Hepatocyte (in vitro differentiated cells): ENCODE measurements around the gene TUBB2A. TPM values are rescaled to one million over a fixed set of nuclear protein-coding genes. Genes with fewer than 3 reads are reported as not detected.

Source experiments
- DNase-seq: peaks from one replicate; pipeline ENCODE4 v3.0.0-alpha.2; 2016; ENCODE audit warnings: low spot score
- H2AFZ ChIP-seq: fragments of 200-600 bp; sonication (generic); 2 replicates; pipeline ENCODE4 v1.6.0; 2016; ENCODE audit warnings: antibody characterized with exemption, mild to moderate bottlenecking
- H3K27ac ChIP-seq: fragments of 200-600 bp; sonication (generic); 2 replicates; pipeline ENCODE4 v1.5.1; 2016; ENCODE audit warnings: mild to moderate bottlenecking
- H3K27me3 ChIP-seq: fragments of 200-600 bp; sonication (generic); 2 replicates; pipeline ENCODE4 v1.6.1; 2016
- H3K36me3 ChIP-seq: fragments of 200-600 bp; sonication (generic); replicated peaks from 2 replicates; pipeline ENCODE4 v1.5.1; 2016; ENCODE audit warnings: low read depth; ENCODE audit not compliant: insufficient read depth
- H3K4me1 ChIP-seq: fragments of 200-600 bp; sonication (generic); 2 replicates; pipeline ENCODE4 v1.5.1; 2016; ENCODE audit warnings: mild to moderate bottlenecking, moderate library complexity; ENCODE audit not compliant: insufficient read depth
- H3K4me2 ChIP-seq: fragments of 200-600 bp; sonication (generic); 2 replicates; pipeline ENCODE4 v1.6.0; 2016
- H3K4me3 ChIP-seq: fragments of 200-600 bp; sonication (generic); 2 replicates; pipeline ENCODE4 v1.5.1; 2016; ENCODE audit warnings: mild to moderate bottlenecking
- H3K79me2 ChIP-seq: fragments of 200-600 bp; sonication (generic); 2 replicates; pipeline ENCODE4 v1.6.0; 2017; ENCODE audit warnings: mild to moderate bottlenecking
- H3K9me2 ChIP-seq: fragments of 200-600 bp; sonication (generic); replicated peaks from 2 replicates; pipeline ENCODE4 v1.6.0; 2017; ENCODE audit warnings: mild to moderate bottlenecking; ENCODE audit not compliant: insufficient read depth
- H3K9me3 ChIP-seq: fragments of 200-600 bp; sonication (generic); 2 replicates; pipeline ENCODE4 v1.5.1; 2016; ENCODE audit warnings: low read depth, mild to moderate bottlenecking
- H4K20me1 ChIP-seq: fragments of 200-600 bp; sonication (generic); 2 replicates; pipeline ENCODE4 v1.6.0; 2016; ENCODE audit warnings: mild to moderate bottlenecking; ENCODE audit not compliant: insufficient read depth, poor library complexity, severe bottlenecking
- EZH2 ChIP-seq: fragments of 200-600 bp; sonication (generic); IDR thresholded peaks from 2 replicates; pipeline ENCODE4 v1.6.1; 2016; ENCODE audit warnings: antibody characterized with exemption, mild to moderate bottlenecking, borderline replicate concordance
- EZH2phosphoT487 ChIP-seq: fragments of 200-600 bp; sonication (generic); IDR thresholded peaks from one replicate; pipeline ENCODE4 v1.6.1; 2018; ENCODE audit warnings: antibody characterized with exemption, mild to moderate bottlenecking, low read depth, moderate library complexity; ENCODE audit not compliant: unreplicated experiment, severe bottlenecking
- WGBS: methylation state at CpG from one replicate; pipeline ENCODE4 v1.1.6; 2016; ENCODE audit warnings: low lambda C conversion rate; ENCODE audit errors: missing lambda C conversion rate; 5-methylcytosine and 5-hydroxymethylcytosine counted together
- polyA plus RNA-seq: library from polyadenylated mRNA; unstranded; fragments of >200 nt; fragmentation: Nextera tagmentation; extraction: Ambion mirVana; gene quantifications from 2 replicates; pipeline ENCODE4 v1.2.1, GENCODE V29; 2016
- total RNA-seq: library from RNA; depleted of rRNA; stranded (reverse); fragments of >200 nt; gene quantifications from 2 replicates; pipeline ENCODE4 v1.2.3, GENCODE V29; 2014
- TF ChIP-seq, protein P1 (sequence below): fragments of 200-600 bp; sonication (generic); IDR thresholded peaks from 2 replicates; pipeline ENCODE4 v1.5.1; 2016; ENCODE audit warnings: antibody characterized with exemption, mild to moderate bottlenecking; ENCODE audit not compliant: poor library complexity

The TUBB2A gene
- total and polyA plus RNA-seq, 2 experiments from 2014 or later = 115 to 183 TPM

DNA sequence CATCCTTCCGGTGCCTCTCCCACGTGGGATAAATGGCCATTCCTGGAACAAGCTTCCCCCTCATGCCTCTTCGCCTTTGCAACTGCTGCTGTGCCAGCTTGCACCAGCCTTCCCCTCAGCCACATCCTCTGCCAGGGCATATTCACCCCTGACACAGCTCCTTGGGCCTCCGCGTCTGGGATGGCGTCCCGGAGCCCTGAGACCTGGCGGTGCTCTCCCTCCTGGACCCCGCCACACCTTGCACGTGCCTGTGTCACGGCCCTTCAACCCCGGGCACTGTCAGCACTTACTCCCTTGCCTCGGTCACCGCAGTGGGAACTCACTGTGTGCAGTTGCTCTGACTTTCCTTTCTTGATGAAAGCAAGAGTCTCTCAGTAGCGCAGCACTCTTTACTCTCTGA is 25.6 kb downstream of the TUBB2A start:
- no peak overlapping the region for H3K27ac ChIP-seq
- no peaks in the 10 kb centered on the region for H3K9me3 ChIP-seq
- H3K36me3 ChIP-seq = no peaks in the 10 kb centered on the region
- TF ChIP-seq EZH2 = no peak
- TF ChIP-seq, protein P1, sequence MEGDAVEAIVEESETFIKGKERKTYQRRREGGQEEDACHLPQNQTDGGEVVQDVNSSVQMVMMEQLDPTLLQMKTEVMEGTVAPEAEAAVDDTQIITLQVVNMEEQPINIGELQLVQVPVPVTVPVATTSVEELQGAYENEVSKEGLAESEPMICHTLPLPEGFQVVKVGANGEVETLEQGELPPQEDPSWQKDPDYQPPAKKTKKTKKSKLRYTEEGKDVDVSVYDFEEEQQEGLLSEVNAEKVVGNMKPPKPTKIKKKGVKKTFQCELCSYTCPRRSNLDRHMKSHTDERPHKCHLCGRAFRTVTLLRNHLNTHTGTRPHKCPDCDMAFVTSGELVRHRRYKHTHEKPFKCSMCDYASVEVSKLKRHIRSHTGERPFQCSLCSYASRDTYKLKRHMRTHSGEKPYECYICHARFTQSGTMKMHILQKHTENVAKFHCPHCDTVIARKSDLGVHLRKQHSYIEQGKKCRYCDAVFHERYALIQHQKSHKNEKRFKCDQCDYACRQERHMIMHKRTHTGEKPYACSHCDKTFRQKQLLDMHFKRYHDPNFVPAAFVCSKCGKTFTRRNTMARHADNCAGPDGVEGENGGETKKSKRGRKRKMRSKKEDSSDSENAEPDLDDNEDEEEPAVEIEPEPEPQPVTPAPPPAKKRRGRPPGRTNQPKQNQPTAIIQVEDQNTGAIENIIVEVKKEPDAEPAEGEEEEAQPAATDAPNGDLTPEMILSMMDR = no peak
- TF ChIP-seq EZH2phosphoT487 = no peak
- 97% methylated on average over 14 of the region's 15 CpGs for WGBS
- no peaks in the 10 kb centered on the region for H3K79me2 ChIP-seq
- H3K4me1 ChIP-seq = peaks cover 11% of the 10 kb centered on the region
- H2AFZ ChIP-seq = no peak overlapping the region
- no peaks in the 10 kb centered on the region for H3K9me2 ChIP-seq
- no peak for DNase-seq
- no peaks in the 10 kb centered on the region for H3K27me3 ChIP-seq
- no peak overlapping the region for H3K4me3 ChIP-seq
- no peaks in the 10 kb centered on the region for H4K20me1 ChIP-seq
- no peak overlapping the region for H3K4me2 ChIP-seq

DNA sequence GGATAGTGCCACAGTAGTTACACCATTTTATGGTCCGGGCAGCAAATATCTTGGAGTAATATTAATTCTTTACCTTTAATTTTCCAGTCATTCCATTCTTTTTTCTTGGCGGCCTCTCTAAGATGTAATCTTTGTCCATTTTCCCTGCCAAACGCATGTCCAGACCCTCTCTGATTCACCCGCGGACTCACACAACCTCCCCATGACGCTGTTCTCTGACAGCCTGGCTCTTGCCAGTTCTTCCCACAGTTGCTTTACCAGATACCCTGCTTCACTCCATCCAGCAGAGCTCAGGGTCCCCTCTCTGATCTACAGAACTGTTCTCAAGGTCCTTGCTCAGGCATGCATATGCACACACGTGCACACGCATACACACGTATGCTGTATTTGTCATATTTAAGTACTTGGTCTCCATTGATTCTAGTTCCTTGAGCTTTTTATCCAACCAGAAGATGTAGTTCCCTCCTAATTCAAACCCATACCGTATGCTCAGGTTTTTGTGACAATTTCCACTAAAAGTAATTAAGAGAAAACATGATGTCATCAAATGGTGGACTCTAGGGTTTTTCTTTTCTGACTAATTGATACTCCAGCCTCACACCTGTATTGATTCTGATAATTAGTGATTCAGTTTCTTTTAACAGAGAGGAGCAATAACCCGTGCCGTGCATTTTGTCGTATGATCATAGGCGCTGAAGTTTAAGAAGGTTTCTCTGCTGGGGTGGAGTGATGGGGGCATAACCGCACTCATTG is 28.8 kb downstream of the TUBB2A start:
- Histone ChIP-seq H3K79me2 (no peaks in the 10 kb centered on the region), H3K9me2 (no peaks in the 10 kb centered on the region), H3K27ac (no peak overlapping the region), H3K4me3 (no peak overlapping the region), H3K36me3 (no peaks in the 10 kb centered on the region), H3K9me3 (no peaks in the 10 kb centered on the region), H3K27me3 (no peaks in the 10 kb centered on the region), H4K20me1 (no peaks in the 10 kb centered on the region), H3K4me1 (no peaks in the 10 kb centered on the region), H2AFZ (no peak overlapping the region), H3K4me2 (no peak overlapping the region)
- TF ChIP-seq, protein P1 = no peak
- DNase-seq = no peak
- 98% methylated on average over 15 of the region's 15 CpGs for WGBS

DNA sequence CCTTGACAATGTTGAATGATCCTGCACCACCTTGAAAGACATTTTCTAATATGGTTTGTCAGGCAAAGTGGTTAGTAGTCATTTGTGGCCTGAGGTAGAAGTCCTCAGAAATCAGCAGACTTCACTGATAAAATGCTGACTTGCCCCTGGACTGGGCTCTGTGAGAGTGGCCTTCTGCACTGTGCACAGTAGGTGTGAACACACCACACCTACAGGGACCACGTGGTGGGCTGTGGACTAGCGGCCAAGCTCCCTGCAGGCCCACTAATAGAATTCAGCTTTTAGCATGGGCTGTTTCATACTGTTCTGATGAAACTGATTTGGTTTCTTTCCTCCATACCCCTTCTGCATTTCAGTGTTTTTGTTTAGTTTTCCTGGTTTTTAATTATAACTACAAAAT is 31.5 kb downstream of the TUBB2A start:
- Histone ChIP-seq H3K27ac (no peak overlapping the region), H3K36me3 (no peaks in the 10 kb centered on the region), H2AFZ (no peak overlapping the region), H3K9me3 (no peaks in the 10 kb centered on the region), H3K4me1 (no peaks in the 10 kb centered on the region), H3K4me2 (no peak overlapping the region), H3K27me3 (no peaks in the 10 kb centered on the region), H3K4me3 (no peak overlapping the region), H3K79me2 (peaks cover 4% of the 10 kb centered on the region), H4K20me1 (no peaks in the 10 kb centered on the region), H3K9me2 (no peaks in the 10 kb centered on the region)
- WGBS = 35% methylated on average over 2 of the region's 2 CpGs
- TF ChIP-seq, protein P1 = no peak
- no peak for TF ChIP-seq EZH2
- TF ChIP-seq EZH2phosphoT487 = no peak
- no peak for DNase-seq

DNA sequence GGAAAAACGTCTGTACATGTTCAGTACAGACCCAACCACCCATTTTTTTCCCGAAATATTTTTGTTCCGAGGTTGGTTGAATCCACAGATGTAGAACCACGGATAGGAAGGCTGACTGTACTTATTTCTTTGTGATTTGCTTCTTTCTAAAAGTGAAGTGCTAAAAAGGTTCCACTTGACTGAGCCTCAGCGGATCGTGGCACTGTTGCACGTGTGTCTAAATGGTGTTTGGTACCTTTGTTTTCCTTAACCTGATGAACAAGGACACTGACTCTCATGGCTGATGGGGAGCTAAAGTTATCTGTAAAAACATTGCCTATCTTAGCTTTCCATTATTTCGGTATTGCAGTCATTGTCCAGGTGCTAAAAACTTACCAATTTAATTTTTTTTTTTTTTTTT is 32.7 kb downstream of the TUBB2A start:
- Histone ChIP-seq H3K4me3 (no peak overlapping the region), H3K9me3 (no peaks in the 10 kb centered on the region), H3K4me1 (peaks cover 11% of the 10 kb centered on the region), H3K4me2 (no peak overlapping the region), H3K27me3 (no peaks in the 10 kb centered on the region), H3K27ac (no peak overlapping the region), H3K36me3 (no peaks in the 10 kb centered on the region), H3K79me2 (peaks cover 14% of the 10 kb centered on the region), H2AFZ (no peak overlapping the region), H4K20me1 (no peaks in the 10 kb centered on the region), H3K9me2 (no peaks in the 10 kb centered on the region)
- DNase-seq = no peak
- no peak for TF ChIP-seq EZH2
- TF ChIP-seq EZH2phosphoT487 = no peak
- TF ChIP-seq, protein P1 = no peak
- WGBS = 89% methylated on average over 8 of the region's 8 CpGs
